C4-2B (cell line): ENCODE data around the gene SPA17.
A peak's percentile ranks its signal among the peaks of the same experiment; 100 is the strongest.

Experiments
- H3K27ac ChIP-seq: fragments of 450-650 bp; 2 replicates; pipeline ENCODE4 v1.5.1; 2017
- CTCF ChIP-seq: fragments of 450-650 bp; conservative IDR thresholded peaks from 2 replicates; pipeline ENCODE4 v1.5.1; 2017; ENCODE audit warnings: mild to moderate bottlenecking
- ZFX ChIP-seq: fragments of 450-650 bp; IDR thresholded peaks from 2 replicates; pipeline ENCODE4 v1.6.1; 2017

The SPA17 gene

GRCh38 chr11:124638500-124638899 lies 35.2 kb upstream of the SPA17 start:
- TF ChIP-seq ZFX, result no peak
- TF ChIP-seq CTCF, result no peak
- no peak overlapping the region for H3K27ac ChIP-seq

DNA sequence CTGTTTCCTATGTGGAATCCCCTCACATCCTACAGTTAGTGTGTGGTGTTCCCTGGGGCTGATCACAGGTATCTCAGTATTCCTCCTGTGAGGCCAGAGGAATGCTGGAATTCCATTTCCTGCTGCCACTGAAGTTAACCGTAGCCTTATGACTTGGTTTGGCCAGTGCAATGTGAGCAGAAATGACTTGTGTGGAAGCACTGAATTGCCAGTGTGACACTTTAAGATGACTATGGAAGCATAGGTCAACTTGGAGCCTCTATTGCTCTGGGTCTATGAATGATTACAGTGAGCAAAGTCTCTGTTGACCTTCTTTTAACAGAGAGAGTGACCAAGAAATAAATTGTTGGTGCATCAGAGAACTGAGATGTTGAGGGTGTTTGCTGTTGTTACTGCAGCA lies 34.5 kb upstream of the SPA17 start:
- no peak for TF ChIP-seq ZFX
- no peak for TF ChIP-seq CTCF

DNA sequence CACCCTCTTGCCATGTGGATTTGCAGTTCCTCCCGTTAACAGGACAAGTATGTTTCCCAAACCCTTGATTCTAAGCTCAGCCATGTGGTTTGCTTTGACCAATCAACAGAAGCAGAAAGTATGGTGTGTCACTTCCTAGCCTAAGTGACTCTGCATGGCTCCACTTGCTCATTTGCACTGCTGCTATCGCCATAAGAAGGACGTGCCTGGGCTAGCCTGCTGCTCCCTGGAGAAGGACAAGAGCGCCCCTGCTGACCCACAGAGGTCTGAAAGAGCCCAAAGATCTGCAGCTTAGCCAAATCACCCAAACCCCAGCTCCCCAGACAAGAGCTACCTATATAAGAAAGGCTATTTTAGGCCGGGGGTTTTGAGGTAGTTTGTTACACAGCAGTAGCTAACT lies 33.0 kb upstream of the SPA17 start:
- no peak overlapping the region for H3K27ac ChIP-seq
- TF ChIP-seq CTCF (no peak; the same call in 1 of the 2 replicates), ZFX (no peak)

More for the DNA sequence above, 34.5 kb upstream of the SPA17 start:
- H3K27ac ChIP-seq, result no peak overlapping the region

- no peak overlapping the region for H3K27ac ChIP-seq
Measured at GRCh38 chr11:124642628-124643027, 31.1 kb upstream of the SPA17 start.

DNA sequence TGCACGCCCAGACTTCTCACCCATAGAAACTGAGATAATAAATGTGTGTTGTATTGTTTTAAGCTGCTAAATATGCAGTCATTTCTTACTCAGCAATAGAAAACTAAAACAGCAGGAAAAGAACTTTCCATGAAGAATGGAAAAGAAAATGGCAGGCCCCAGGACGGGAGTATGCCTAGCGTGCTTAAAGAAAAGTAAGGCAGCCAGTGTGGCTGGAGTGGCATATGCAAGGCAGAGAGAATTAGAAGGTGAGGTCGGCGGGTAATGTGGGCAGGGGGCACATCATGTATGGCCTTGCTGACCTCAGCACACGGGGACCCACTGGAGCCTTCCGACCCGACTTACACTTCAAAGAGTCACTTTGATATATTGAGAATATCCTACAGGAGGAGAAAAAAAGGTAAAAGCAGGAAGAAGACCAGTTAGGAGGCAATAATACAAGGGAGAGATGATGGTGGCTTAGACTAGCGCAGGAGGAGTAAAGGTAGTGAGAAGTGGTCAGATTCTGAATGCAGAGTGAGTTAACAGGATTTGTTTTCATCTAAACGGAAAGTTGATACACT lies 30.6 kb upstream of the SPA17 start:
- no peak overlapping the region for H3K27ac ChIP-seq
- TF ChIP-seq CTCF, result no peak
- TF ChIP-seq ZFX, result no peak

More at GRCh38 chr11:124642628-124643027, 31.1 kb upstream of the SPA17 start:
- no peak for TF ChIP-seq ZFX
- no peak for TF ChIP-seq CTCF

- H3K27ac ChIP-seq, result no peak overlapping the region
- TF ChIP-seq CTCF (no peak), ZFX (no peak)
Measured at GRCh38 chr11:124643605-124644425, 29.9 kb upstream of the SPA17 start.

- H3K27ac ChIP-seq, result no peak overlapping the region
- TF ChIP-seq ZFX (no peak), CTCF (peak; percentile 96)
Measured at GRCh38 chr11:124644426-124645280, 29.1 kb upstream of the SPA17 start.
